Upper lobe of left lung (tissue), 6 donors: Measurements from ENCODE around the gene CCDC33. TPM values are rescaled to one million over a fixed set of nuclear protein-coding genes. Genes with fewer than 3 reads are reported as not detected.

ENCODE experiments used
- ATAC-seq, 2 donors: fragments of 200-7000 bp; cut with Tn5 transposase; one replicate each; pipeline ENCODE4 v1.9.1; 2022; ENCODE audit warnings: mild to moderate bottlenecking in 2 of 2, moderate library complexity in 2 of 2; ENCODE audit not compliant: low FRiP score in 2 of 2
- DNase-seq, 2 donors: peaks; one replicate each; pipeline ENCODE4 v3.0.0-alpha.2; 2019 to 2020
- H3K27ac ChIP-seq, 4 donors: fragments of 200-600 bp; sonication (generic); one replicate each; pipeline ENCODE4 v1.5.1; 2016 to 2019
- H3K27me3 ChIP-seq, 4 donors: fragments of 200-600 bp; sonication (generic); one replicate each; pipeline ENCODE4 v1.5.1; 2017 to 2019
- H3K36me3 ChIP-seq, 4 donors: fragments of 200-600 bp; sonication (generic); one replicate each; pipeline ENCODE4 v1.5.1; 2016 to 2019
- H3K4me1 ChIP-seq, 4 donors: fragments of 200-600 bp; sonication (generic); one replicate each; pipeline ENCODE4 v1.5.1; 2018 to 2019
- H3K4me3 ChIP-seq, 4 donors: fragments of 200-600 bp; sonication (generic); one replicate each; pipeline ENCODE4 v1.5.1; 2017 to 2019; ENCODE audit warnings: mild to moderate bottlenecking in 2 of 4, moderate library complexity in 1 of 4
- H3K9me3 ChIP-seq, 4 donors: fragments of 200-600 bp; sonication (generic); one replicate each; pipeline ENCODE4 v1.5.1; 2018 to 2019
- CTCF ChIP-seq, 6 experiments: fragments of 450-650 bp in 4 of 6; fragments of 200-600 bp in 2 of 6; sonication (generic) in 2 of 6; IDR thresholded peaks; one replicate each; pipeline ENCODE4 v1.5.1; 2016 to 2019; ENCODE audit warnings: antibody characterized with exemption in 6 of 6
- EP300 ChIP-seq, 4 donors: sonication (generic); formaldehyde crosslinking; IDR thresholded peaks; one replicate each; pipeline ENCODE4 v1.5.1; 2017; ENCODE audit warnings: antibody characterized with exemption in 4 of 4, control low read depth in 2 of 4
- POLR2A ChIP-seq, 4 donors: fragments of 450-650 bp; IDR thresholded peaks; one replicate each; pipeline ENCODE4 v1.5.1; 2016 to 2017; ENCODE audit warnings: antibody characterized with exemption in 4 of 4, mild to moderate bottlenecking in 2 of 4
- POLR2AphosphoS5 ChIP-seq, 2 donors: sonication (generic); formaldehyde crosslinking; IDR thresholded peaks; one replicate each; pipeline ENCODE4 v1.5.1; 2017; ENCODE audit warnings: antibody characterized with exemption in 2 of 2
- WGBS, 2 donors: methylation state at CpG; one replicate each; pipeline ENCODE4 v1.1.5; 2017 to 2018; 5-methylcytosine and 5-hydroxymethylcytosine counted together
- total RNA-seq, 6 donors: library from RNA; depleted of rRNA in 4 of 6; stranded (reverse); fragments of >200 nt in 4 of 6; gene quantifications; one replicate each; pipeline versions ENCODE4 v1.1.0 to v1.2.1, GENCODE V29; 2016 to 2021
- donor health status: DM: no; HTN: no; CAD: no; lungs with moderate emphysema.
- donor health status: DM: no; HTN: yes; CAD: no; lungs with severe emphysema.

CCDC33 gene
- total RNA-seq, 6 donors from 2014 or later = 3.8 to 43.4 (median 4.2) TPM; not detected in 1

DNA sequence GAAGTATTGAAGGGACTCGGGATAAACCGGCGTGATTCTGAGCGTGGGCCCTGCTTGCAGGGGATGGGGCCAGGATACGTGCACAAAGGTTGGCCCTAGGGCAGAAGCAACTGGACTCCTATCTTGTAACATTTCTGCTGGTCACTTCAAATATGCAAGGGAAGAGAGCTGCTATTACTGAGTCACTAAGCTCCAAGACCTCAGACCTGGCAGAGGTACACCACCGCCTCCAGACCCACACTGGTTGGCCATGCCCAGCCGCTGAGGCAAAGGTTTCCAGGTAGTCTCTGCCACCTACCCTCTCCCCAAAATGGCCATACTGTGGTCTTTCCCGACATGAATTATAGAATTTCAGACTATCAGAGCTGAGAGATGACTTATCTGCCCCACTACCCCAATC is 20.2 kb upstream of the CCDC33 start:
- TF ChIP-seq EP300 (IDR thresholded peaks at IDR 0.05) = no peak
- no peak for TF ChIP-seq POLR2A (IDR thresholded peaks at IDR 0.05)
- TF ChIP-seq CTCF (IDR thresholded peaks at IDR 0.05) = no peak
- TF ChIP-seq POLR2AphosphoS5 (IDR thresholded peaks at IDR 0.05) = no peak
- no peaks in the 10 kb centered on the region for H3K36me3 ChIP-seq
- H3K9me3 ChIP-seq = no peaks in the 10 kb centered on the region
- no peak for DNase-seq
- no peak for ATAC-seq
- no peak overlapping the region for H3K4me3 ChIP-seq
- H3K27me3 ChIP-seq = no peaks in the 10 kb centered on the region
- WGBS, 2 donors = 82 to 89% methylated on average over 8 of the region's 8 CpGs
- peaks cover 0 to 6% (median 2%) of the 10 kb centered on the region in 4 donors for H3K4me1 ChIP-seq
- H3K27ac ChIP-seq = no peak overlapping the region

- Histone ChIP-seq H3K4me3 (no peak overlapping the region), H3K36me3 (no peaks in the 10 kb centered on the region), H3K9me3 (no peaks in the 10 kb centered on the region), H3K4me1 (peaks cover 0 to 6% (median 2%) of the 10 kb centered on the region in 4 donors), H3K27me3 (no peaks in the 10 kb centered on the region), H3K27ac (no peak overlapping the region)
- DNase-seq (no peak), ATAC-seq (no peak)
- 87 to 91% methylated on average over 3 of the region's 3 CpGs for WGBS, 2 donors
- TF ChIP-seq POLR2AphosphoS5 (IDR thresholded peaks at IDR 0.05) = no peak
- TF ChIP-seq POLR2A (IDR thresholded peaks at IDR 0.05) = no peak
- no peak for TF ChIP-seq CTCF (IDR thresholded peaks at IDR 0.05)
- TF ChIP-seq EP300 (IDR thresholded peaks at IDR 0.05) = no peak
Observed at GRCh38 chr15:74216949-74217348, 19.2 kb upstream of the CCDC33 start.

GRCh38 chr15:74217907-74218885 is 17.9 kb upstream of the CCDC33 start:
- Histone ChIP-seq H3K4me3 (no peak overlapping the region), H3K36me3 (no peaks in the 10 kb centered on the region), H3K4me1 (peaks cover 0 to 9% (median 2%) of the 10 kb centered on the region in 4 donors), H3K27ac (no peak overlapping the region), H3K27me3 (peaks cover 0 to under 1% (median 0%) of the 10 kb centered on the region in 4 donors), H3K9me3 (no peaks in the 10 kb centered on the region)
- DNase-seq (no peak), ATAC-seq (no peak)
- WGBS, 2 donors = 91 to 94% methylated on average over 14 to 16 of the region's 16 CpGs
- no peak for TF ChIP-seq POLR2AphosphoS5 (IDR thresholded peaks at IDR 0.05)
- TF ChIP-seq CTCF (IDR thresholded peaks at IDR 0.05) = no peak
- no peak for TF ChIP-seq POLR2A (IDR thresholded peaks at IDR 0.05)
- no peak for TF ChIP-seq EP300 (IDR thresholded peaks at IDR 0.05)

- H3K4me3 ChIP-seq = no peak overlapping the region
- no peak overlapping the region for H3K27ac ChIP-seq
- peaks cover 0 to 2% (median 0%) of the 10 kb centered on the region in 4 donors for H3K4me1 ChIP-seq
- WGBS, 2 donors = 55 to 63% methylated on average over 11 of the region's 11 CpGs
- DNase-seq (no peak), ATAC-seq (no peak)
- no peaks in the 10 kb centered on the region for H3K9me3 ChIP-seq
- TF ChIP-seq POLR2A (IDR thresholded peaks at IDR 0.05) (no peak), POLR2AphosphoS5 (IDR thresholded peaks at IDR 0.05) (no peak), EP300 (IDR thresholded peaks at IDR 0.05) (no peak), CTCF (IDR thresholded peaks at IDR 0.05) (no peak)
- H3K27me3 ChIP-seq = peaks cover 0 to 3% (median 0%) of the 10 kb centered on the region in 4 donors
- H3K36me3 ChIP-seq = no peaks in the 10 kb centered on the region
Observed at GRCh38 chr15:74220475-74221248, 15.5 kb upstream of the CCDC33 start.
